Fibroblast of skin of abdomen (primary cell): ENCODE data around the gene HBG1.

ENCODE experiments used
- DNase-seq: peaks from one replicate; pipeline ENCODE4 v3.0.0-alpha.2; 2013

Gene HBG1

GRCh38 chr11:5246772-5247471 lies 2.7 kb downstream of the HBG1 start:
- no peak for DNase-seq

DNA sequence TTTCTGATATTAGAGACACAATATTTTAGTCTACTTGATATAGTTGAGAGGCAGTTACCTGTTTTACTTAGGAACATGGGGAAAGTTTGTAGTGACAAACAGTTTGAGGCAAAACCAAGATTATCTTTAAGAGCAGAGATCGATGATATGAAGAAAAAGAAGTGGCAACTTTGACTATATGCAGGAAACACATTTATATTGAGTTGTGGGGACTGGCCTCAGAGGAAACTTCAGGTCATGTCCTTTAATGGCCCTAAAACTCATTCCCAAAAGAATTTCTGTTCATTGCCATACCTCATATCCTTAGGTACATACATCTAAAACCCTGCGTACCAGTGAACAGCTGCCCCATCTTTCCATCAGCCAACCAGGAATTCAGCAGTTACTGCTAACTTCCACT lies 4.5 kb downstream of the HBG1 start:
- DNase-seq: no peak

DNA sequence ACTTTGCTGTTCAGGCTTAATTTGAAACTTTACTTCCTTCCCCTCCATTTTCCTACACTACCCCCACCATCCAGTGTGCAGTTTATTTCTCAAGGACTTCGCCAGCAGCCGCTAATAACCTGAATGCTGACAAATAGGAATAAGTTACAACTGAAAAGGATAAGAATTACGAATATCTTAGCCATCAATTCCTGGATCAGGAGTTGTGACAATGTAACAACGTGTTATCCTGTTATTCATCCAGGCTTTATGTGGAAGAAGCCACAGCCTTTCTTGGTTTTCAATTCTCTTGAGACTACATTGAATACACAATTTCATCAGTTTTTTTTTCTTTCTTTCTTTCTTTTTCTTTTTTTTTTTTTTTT lies 5.9 kb downstream of the HBG1 start:
- no peak for DNase-seq

GRCh38 chr11:5242933-5243815 lies 6.5 kb downstream of the HBG1 start:
- DNase-seq: no peak

DNA sequence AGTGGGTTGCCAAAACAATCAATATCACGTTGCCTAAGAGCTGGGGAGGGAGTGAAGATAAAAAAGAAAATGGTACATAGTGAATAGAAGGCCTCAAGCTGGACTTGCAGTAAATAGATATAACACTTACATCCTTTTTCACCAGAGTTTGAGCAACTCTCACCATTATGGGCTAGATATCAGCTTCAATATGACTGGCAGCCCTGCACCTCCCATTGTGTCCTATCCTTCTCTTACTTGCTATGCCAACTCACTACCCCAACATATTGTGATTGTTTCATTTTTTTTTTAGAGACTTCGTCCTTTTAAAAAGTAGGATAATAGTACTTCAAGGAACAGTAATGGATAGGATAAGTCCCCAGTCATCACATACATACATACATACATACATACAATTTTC lies 7.4 kb downstream of the HBG1 start:
- DNase-seq: no peak

GRCh38 chr11:5241458-5241857 lies 8.2 kb downstream of the HBG1 start:
- DNase-seq: no peak

DNA sequence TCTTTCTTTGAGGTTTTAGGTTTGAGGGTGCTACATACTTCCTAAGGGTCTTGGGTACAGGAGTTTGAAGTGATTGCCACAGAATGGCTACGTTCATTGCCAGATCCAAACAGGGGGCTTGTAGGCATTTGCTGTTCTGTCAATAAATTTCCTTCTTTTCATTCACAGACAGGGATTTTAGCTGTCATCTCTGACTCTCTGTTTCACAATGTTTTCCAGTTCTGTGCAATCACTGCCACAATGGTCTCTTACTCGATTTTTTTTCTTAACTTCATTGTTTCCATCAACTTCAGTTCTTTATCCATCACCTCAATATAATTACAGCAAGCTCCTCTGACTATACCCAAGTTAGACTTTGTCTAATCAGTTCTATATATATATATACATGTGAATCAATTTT lies 9.2 kb downstream of the HBG1 start:
- DNase-seq: no peak

DNA sequence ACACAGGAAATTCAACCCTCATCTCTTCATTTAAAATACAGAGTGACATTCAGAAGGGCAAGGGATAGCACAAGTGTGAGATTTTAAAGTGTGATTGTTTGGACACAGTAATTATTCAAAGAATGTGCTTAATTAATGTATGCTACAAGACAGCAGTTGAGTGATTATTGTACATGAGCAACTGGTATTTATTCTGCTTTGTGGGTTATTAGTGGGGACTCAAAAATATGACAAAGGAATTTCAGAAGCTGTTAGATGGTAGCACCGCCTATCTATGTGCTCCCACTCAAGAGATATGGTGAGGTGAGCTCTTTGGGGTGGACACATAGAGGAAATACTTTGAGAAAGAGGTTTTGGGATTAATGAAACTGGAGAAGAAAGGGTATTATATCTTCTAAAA lies 9.6 kb downstream of the HBG1 start:
- no peak for DNase-seq

- no peak for DNase-seq
Observed at GRCh38 chr11:5239046-5239445, 10.6 kb downstream of the HBG1 start.

DNA sequence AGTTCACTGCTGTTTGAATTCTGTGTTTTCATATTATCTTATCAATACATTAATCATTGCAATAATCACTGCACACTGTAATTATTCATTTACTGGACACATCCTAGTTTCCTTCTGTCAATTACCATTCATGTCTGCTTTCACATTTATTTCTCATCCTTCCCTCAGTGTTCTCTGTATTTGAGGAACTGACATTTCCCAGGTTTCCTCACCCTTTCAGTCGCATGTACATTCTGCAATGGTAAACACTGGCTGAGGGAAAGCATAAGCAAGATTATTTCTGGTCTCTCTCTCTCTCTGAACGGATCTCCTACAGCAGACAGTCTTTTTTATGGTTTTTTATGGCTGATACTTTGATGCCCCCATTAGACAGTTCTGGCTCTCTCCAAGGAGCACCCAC lies 11.2 kb downstream of the HBG1 start:
- DNase-seq: no peak

GRCh38 chr11:5237420-5237819 lies 12.2 kb downstream of the HBG1 start:
- DNase-seq: no peak

GRCh38 chr11:5235364-5236095 lies 14.1 kb downstream of the HBG1 start:
- DNase-seq: no peak

DNA sequence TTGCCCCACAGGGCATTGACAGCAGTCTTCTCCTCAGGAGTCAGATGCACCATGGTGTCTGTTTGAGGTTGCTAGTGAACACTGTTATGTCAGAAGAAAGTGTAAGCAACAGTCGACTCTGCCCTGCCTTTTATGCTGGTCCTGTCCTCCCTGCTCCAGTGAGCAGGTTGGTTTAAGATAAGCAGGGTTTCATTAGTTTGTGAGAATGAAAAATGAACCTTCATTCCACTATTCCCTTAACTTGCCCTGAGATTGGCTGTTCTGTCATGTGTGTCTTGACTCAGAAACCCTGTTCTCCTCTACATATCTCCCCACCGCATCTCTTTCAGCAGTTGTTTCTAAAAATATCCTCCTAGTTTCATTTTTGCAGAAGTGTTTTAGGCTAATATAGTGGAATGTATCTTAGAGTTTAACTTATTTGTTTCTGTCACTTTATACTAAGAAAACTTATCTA lies 15.2 kb downstream of the HBG1 start, which contains the start of gene HBD:
HBD (minus strand) TSS at position 103 of the 454 bp plus-strand sequence; CDS start at position 53, 50 bp downstream.
- peak; percentile 5 for DNase-seq

GRCh38 chr11:5233307-5233706 lies 16.4 kb downstream of the HBG1 start:
- DNase-seq: no peak

GRCh38 chr11:5232821-5233220 lies 16.8 kb downstream of the HBG1 start:
- DNase-seq: no peak

DNA sequence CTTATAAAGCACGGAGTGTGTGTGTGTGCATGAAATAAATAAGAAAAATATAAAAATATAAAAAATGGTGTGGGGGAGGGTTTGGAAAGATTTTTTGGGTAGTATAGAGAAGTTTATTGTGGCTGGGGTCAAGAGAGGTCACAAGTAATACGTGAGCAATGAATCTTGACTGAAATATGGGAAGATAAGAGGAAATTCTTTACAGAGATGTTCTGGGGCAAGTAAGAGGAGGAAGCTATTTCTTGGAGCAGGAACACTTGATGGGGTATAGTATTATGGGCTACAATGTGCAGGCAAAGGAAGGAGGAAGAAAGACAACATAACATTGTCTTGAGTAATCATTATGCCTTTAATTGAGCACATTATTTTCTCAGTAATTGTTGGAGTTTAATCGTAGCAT lies 17.5 kb downstream of the HBG1 start:
- no peak for DNase-seq

DNA sequence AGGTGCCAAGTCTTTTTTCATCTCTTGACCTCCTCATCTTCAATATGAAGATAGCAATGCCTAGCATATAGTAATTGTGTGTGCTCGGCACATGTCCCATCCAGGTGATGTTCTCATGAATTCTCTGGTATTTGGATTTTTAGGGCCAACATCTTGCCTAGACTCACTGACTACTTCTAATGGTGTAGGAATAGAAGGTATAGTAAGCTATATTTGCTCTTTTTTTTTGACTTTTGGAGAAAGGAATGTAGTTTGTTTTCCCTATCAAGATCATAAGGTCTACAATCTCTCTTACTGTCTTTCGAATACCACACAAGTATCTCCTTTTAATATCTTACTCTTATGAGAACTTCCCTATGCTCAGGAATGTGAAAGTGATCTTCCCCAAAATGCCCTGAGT lies 18.5 kb downstream of the HBG1 start:
- no peak for DNase-seq

GRCh38 chr11:5230266-5230665 lies 19.4 kb downstream of the HBG1 start:
- no peak for DNase-seq

DNA sequence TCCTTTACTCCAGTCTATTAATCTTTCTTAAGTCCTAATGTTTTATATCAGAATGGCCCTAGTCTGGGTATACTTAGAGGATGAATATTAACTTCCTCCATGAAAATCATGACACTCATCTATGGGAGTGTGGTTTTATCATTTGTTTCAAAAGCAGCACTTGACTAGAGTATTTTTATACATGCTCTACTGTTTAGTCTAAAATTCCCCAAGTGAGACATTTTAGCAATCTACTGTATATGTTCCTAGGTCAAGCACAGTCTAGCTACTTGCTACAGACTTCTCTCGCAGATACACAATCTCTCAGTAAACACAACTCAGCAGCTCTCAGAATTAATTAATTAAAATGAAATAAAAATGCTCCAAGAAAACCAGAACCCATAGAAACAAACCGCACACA lies 19.9 kb downstream of the HBG1 start:
- DNase-seq: no peak

DNA sequence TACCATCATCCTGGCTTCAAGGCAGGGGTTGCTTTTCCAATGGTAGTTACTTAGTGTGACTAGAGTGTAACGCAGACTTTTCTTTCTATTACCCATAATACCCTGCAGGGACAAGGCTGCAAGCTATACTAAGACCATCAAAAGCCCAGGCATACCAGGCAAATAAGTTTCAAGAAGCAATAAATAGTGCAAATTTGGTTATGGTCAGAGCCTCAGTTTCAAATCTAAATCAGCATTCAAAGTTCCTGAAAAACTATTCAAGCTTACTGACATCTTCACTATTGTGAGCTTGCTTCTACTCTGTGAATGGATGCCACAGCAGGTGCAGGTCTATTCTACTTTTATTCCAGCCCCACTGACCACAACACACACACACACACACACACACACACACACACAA lies 20.3 kb downstream of the HBG1 start:
- DNase-seq: no peak

GRCh38 chr11:5228124-5228523 lies 21.5 kb downstream of the HBG1 start:
- DNase-seq: no peak

DNA sequence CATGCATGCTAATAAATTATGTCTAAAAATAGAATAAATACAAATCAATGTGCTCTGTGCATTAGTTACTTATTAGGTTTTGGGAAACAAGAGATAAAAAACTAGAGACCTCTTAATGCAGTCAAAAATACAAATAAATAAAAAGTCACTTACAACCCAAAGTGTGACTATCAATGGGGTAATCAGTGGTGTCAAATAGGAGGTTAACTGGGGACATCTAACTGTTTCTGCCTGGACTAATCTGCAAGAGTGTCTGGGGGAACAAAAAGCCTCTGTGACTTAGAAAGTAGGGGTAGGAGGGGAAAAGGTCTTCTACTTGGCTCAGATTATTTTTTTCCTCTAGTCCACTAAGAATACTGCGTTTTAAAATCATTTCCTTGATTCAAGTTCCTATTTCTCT lies 22.0 kb downstream of the HBG1 start:
- no peak for DNase-seq

DNA sequence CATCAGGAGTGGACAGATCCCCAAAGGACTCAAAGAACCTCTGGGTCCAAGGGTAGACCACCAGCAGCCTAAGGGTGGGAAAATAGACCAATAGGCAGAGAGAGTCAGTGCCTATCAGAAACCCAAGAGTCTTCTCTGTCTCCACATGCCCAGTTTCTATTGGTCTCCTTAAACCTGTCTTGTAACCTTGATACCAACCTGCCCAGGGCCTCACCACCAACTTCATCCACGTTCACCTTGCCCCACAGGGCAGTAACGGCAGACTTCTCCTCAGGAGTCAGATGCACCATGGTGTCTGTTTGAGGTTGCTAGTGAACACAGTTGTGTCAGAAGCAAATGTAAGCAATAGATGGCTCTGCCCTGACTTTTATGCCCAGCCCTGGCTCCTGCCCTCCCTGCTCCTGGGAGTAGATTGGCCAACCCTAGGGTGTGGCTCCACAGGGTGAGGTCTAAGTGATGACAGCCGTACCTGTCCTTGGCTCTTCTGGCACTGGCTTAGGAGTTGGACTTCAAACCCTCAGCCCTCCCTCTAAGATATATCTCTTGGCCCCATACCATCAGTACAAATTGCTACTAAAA lies 22.8 kb downstream of the HBG1 start, which contains the start of gene HBB:
HBB (minus strand) TSS at position 340 of the 579 bp plus-strand sequence; CDS start at position 290, 50 bp downstream.
- DNase-seq: no peak
